Astrocyte (in vitro differentiated cells and primary cell): ENCODE measurements around the gene NWD2. TPM values are rescaled to one million over a fixed set of nuclear protein-coding genes. Genes with fewer than 3 reads are reported as not detected.

Experiments
- DNase-seq: peaks from one replicate; pipeline ENCODE4 v3.0.0-alpha.2; 2010; ENCODE audit warnings: low read depth
- FAIRE-seq: peaks from 2 replicates; lab custom pipeline; 2011; peaks lifted over from hg19 to GRCh38; lab: Jason Lieb, UNC
- H2AFZ ChIP-seq: 2 replicates; pipeline ENCODE4 v1.6.0; 2012; ENCODE audit warnings: low read depth, low read length, inconsistent platforms
- H3K27ac ChIP-seq: 2 replicates; pipeline ENCODE4 v1.5.1; 2011; ENCODE audit warnings: low read depth, low read length, inconsistent platforms
- H3K27me3 ChIP-seq: 2 replicates; pipeline ENCODE4 v1.6.0; 2011; ENCODE audit warnings: low read length, inconsistent platforms; ENCODE audit not compliant: insufficient read depth
- H3K36me3 ChIP-seq: 2 replicates; pipeline ENCODE4 v1.5.1; 2011; ENCODE audit warnings: low read length, inconsistent platforms; ENCODE audit not compliant: insufficient read depth
- H3K4me1 ChIP-seq: 2 replicates; pipeline ENCODE4 v1.5.1; 2011; ENCODE audit warnings: low read length, inconsistent platforms; ENCODE audit not compliant: insufficient read depth
- H3K4me2 ChIP-seq: 2 replicates; pipeline ENCODE4 v1.6.0; 2012; ENCODE audit warnings: low read length, inconsistent platforms
- H3K4me3 ChIP-seq: 2 replicates; pipeline ENCODE4 v1.5.1; 2011; ENCODE audit warnings: low read depth, mild to moderate bottlenecking, low read length, inconsistent platforms; ENCODE audit not compliant: insufficient read depth
- H3K79me2 ChIP-seq: 2 replicates; pipeline ENCODE4 v1.6.0; 2012; ENCODE audit warnings: mild to moderate bottlenecking, low read length, inconsistent platforms; ENCODE audit not compliant: insufficient read depth
- H3K9ac ChIP-seq: 2 replicates; pipeline ENCODE4 v1.6.0; 2012; ENCODE audit warnings: mild to moderate bottlenecking, low read length, inconsistent platforms
- H3K9me3 ChIP-seq: 2 replicates; pipeline ENCODE4 v1.5.1; 2012; ENCODE audit warnings: low read depth, mild to moderate bottlenecking, low read length, inconsistent platforms; ENCODE audit not compliant: insufficient read depth
- H4K20me1 ChIP-seq: 2 replicates; pipeline ENCODE4 v1.6.0; 2012; ENCODE audit warnings: low read length, inconsistent platforms; ENCODE audit not compliant: insufficient read depth
- H3K27ac Mint-ChIP-seq: one replicate; pipeline ENCODE4 v1.8.0; 2021; ENCODE audit warnings: mild to moderate bottlenecking, mixed read lengths; ENCODE audit not compliant: unreplicated experiment
- H3K27me3 Mint-ChIP-seq: one replicate; pipeline ENCODE4 v1.8.0; 2021; ENCODE audit warnings: low read depth, mixed read lengths; ENCODE audit not compliant: unreplicated experiment
- H3K36me3 Mint-ChIP-seq: one replicate; pipeline ENCODE4 v1.8.0; 2021; ENCODE audit warnings: low read depth, mixed read lengths; ENCODE audit not compliant: unreplicated experiment
- H3K4me1 Mint-ChIP-seq: one replicate; pipeline ENCODE4 v1.8.0; 2021; ENCODE audit warnings: low read depth, mixed read lengths; ENCODE audit not compliant: unreplicated experiment
- H3K4me3 Mint-ChIP-seq: one replicate; pipeline ENCODE4 v1.8.0; 2021; ENCODE audit warnings: mild to moderate bottlenecking, moderate library complexity, mixed read lengths; ENCODE audit not compliant: unreplicated experiment
- H3K9me3 Mint-ChIP-seq: one replicate; pipeline ENCODE4 v1.8.0; 2021; ENCODE audit warnings: mild to moderate bottlenecking, mixed read lengths; ENCODE audit not compliant: unreplicated experiment
- EZH2 ChIP-seq: IDR thresholded peaks from 2 replicates; pipeline ENCODE4 v1.6.1; 2012; ENCODE audit warnings: mild to moderate bottlenecking, low read length, inconsistent platforms; ENCODE audit not compliant: insufficient read depth
- total RNA-seq: library from RNA; stranded (reverse); gene quantifications from 2 replicates; pipeline ENCODE4 v1.2.1, GENCODE V29; 2021
- TF ChIP-seq, protein P1 (sequence below): IDR thresholded peaks from 2 replicates; pipeline ENCODE4 v1.5.1; 2011; ENCODE audit warnings: low read depth, mild to moderate bottlenecking, inconsistent platforms, low read length, moderate library complexity; ENCODE audit not compliant: insufficient read depth

NWD2 gene
- total RNA-seq, 1 donor from 2014 or later, result not detected

- FAIRE-seq (no peak), DNase-seq (no peak)
- Mint-ChIP-seq H3K27ac (no peak overlapping the region), H3K9me3 (no peaks in the 10 kb centered on the region), H3K36me3 (no peaks in the 10 kb centered on the region), H3K4me3 (no peak overlapping the region), H3K4me1 (no peaks in the 10 kb centered on the region), H3K27me3 (no peaks in the 10 kb centered on the region)
- Histone ChIP-seq H3K4me2 (no peak overlapping the region), H3K79me2 (no peaks in the 10 kb centered on the region), H3K4me3 (no peak overlapping the region), H3K27me3 (no peaks in the 10 kb centered on the region), H2AFZ (no peak overlapping the region), H3K9me3 (no peaks in the 10 kb centered on the region), H3K4me1 (no peaks in the 10 kb centered on the region), H4K20me1 (no peaks in the 10 kb centered on the region), H3K27ac (no peak overlapping the region), H3K36me3 (no peaks in the 10 kb centered on the region), H3K9ac (no peak overlapping the region)
- no peak for TF ChIP-seq EZH2
- TF ChIP-seq, protein P1, sequence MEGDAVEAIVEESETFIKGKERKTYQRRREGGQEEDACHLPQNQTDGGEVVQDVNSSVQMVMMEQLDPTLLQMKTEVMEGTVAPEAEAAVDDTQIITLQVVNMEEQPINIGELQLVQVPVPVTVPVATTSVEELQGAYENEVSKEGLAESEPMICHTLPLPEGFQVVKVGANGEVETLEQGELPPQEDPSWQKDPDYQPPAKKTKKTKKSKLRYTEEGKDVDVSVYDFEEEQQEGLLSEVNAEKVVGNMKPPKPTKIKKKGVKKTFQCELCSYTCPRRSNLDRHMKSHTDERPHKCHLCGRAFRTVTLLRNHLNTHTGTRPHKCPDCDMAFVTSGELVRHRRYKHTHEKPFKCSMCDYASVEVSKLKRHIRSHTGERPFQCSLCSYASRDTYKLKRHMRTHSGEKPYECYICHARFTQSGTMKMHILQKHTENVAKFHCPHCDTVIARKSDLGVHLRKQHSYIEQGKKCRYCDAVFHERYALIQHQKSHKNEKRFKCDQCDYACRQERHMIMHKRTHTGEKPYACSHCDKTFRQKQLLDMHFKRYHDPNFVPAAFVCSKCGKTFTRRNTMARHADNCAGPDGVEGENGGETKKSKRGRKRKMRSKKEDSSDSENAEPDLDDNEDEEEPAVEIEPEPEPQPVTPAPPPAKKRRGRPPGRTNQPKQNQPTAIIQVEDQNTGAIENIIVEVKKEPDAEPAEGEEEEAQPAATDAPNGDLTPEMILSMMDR, result no peak
These were observed 222.7 kb downstream of the NWD2 start for GRCh38 chr4:37467223-37467622.

DNA sequence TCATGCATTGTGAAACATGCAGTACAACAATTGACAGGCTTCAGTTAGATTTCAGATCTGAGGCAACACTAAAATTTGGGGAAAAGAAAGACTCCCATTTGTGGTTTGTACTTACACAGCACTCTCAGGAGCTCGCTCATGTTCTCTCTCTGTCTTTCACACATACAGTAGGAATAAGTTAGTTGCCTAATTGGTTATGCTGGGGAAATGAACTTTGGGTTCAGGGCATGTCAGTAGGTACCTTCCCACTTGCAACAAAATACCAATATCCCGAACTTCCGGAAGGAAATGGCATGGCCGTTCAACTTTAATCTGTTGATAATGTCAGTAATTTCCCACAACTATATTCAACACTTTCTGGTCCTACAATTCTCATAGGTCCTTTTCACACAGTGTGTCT lies 223.3 kb downstream of the NWD2 start:
- Mint-ChIP-seq H3K27ac (no peak overlapping the region), H3K9me3 (no peaks in the 10 kb centered on the region), H3K36me3 (no peaks in the 10 kb centered on the region), H3K27me3 (no peaks in the 10 kb centered on the region), H3K4me3 (no peak overlapping the region), H3K4me1 (no peaks in the 10 kb centered on the region)
- DNase-seq, result no peak
- no peak overlapping the region for H3K9ac ChIP-seq
- no peak overlapping the region for H3K27ac ChIP-seq
- TF ChIP-seq, protein P1, result no peak
- no peak for TF ChIP-seq EZH2
- no peak for FAIRE-seq
- H2AFZ ChIP-seq, result no peak overlapping the region
- H3K79me2 ChIP-seq, result no peaks in the 10 kb centered on the region
- no peaks in the 10 kb centered on the region for H4K20me1 ChIP-seq
- no peaks in the 10 kb centered on the region for H3K36me3 ChIP-seq
- no peaks in the 10 kb centered on the region for H3K4me1 ChIP-seq
- no peaks in the 10 kb centered on the region for H3K27me3 ChIP-seq
- H3K9me3 ChIP-seq, result no peaks in the 10 kb centered on the region
- H3K4me2 ChIP-seq, result no peak overlapping the region
- no peak overlapping the region for H3K4me3 ChIP-seq

- Histone ChIP-seq H3K9ac (no peak overlapping the region), H3K79me2 (no peaks in the 10 kb centered on the region), H3K4me1 (no peaks in the 10 kb centered on the region), H2AFZ (no peak overlapping the region), H3K36me3 (no peaks in the 10 kb centered on the region), H3K4me2 (no peak overlapping the region), H3K27ac (no peak overlapping the region), H4K20me1 (no peaks in the 10 kb centered on the region), H3K27me3 (no peaks in the 10 kb centered on the region), H3K4me3 (no peak overlapping the region), H3K9me3 (no peaks in the 10 kb centered on the region)
- H3K36me3 Mint-ChIP-seq, result no peaks in the 10 kb centered on the region
- FAIRE-seq, result no peak
- no peak overlapping the region for H3K4me3 Mint-ChIP-seq
- H3K27me3 Mint-ChIP-seq, result no peaks in the 10 kb centered on the region
- H3K9me3 Mint-ChIP-seq, result no peaks in the 10 kb centered on the region
- TF ChIP-seq, protein P1, result no peak
- no peak for TF ChIP-seq EZH2
- no peak for DNase-seq
- H3K4me1 Mint-ChIP-seq, result no peaks in the 10 kb centered on the region
- no peak overlapping the region for H3K27ac Mint-ChIP-seq
These were observed 224.7 kb downstream of the NWD2 start for GRCh38 chr4:37469286-37469685.
